CD14-positive monocyte (primary cell): Measurements from ENCODE around the gene IRF8. TPM values are rescaled to one million over a fixed set of nuclear protein-coding genes. Genes with fewer than 3 reads are reported as not detected.

ENCODE experiments used
- DNase-seq, 3 donors: peaks; one replicate each; pipeline ENCODE4 v3.0.0-alpha.2; 2011 to 2022
- H2AFZ ChIP-seq: 2 replicates; pipeline ENCODE4 v1.6.0; 2012; ENCODE audit warnings: mild to moderate bottlenecking, low read depth, low read length, inconsistent platforms; ENCODE audit not compliant: insufficient read depth, poor library complexity, severe bottlenecking
- H3K27ac ChIP-seq, 2 donors: 1 replicate in 1 of 2; 2 replicates in 1 of 2; pipeline ENCODE4 v1.5.1; 2012 to 2013; ENCODE audit warnings: low read length in 2 of 2, control low read depth in 1 of 2, inconsistent platforms in 1 of 2, low read depth in 1 of 2, mild to moderate bottlenecking in 1 of 2
- H3K27me3 ChIP-seq, 2 donors: one replicate each; pipeline versions ENCODE4 v1.6.0 to v1.6.1; 2011 to 2013; ENCODE audit warnings: low read length in 2 of 2; ENCODE audit not compliant: control insufficient read depth in 2 of 2, insufficient read depth in 2 of 2
- H3K36me3 ChIP-seq, 2 donors: replicated peaks in 1 of 2; 1 replicate in 1 of 2; 2 replicates in 1 of 2; pipeline versions ENCODE4 v1.5.1 to v1.6.1; 2012 to 2013; ENCODE audit warnings: low read length in 2 of 2, control low read depth in 1 of 2, inconsistent platforms in 1 of 2, mild to moderate bottlenecking in 1 of 2; ENCODE audit not compliant: insufficient read depth in 2 of 2, control insufficient read depth in 1 of 2
- H3K4me1 ChIP-seq, 2 donors: 1 replicate in 1 of 2; 2 replicates in 1 of 2; pipeline versions ENCODE4 v1.5.1 to v1.6.1; 2012 to 2013; ENCODE audit warnings: low read length in 2 of 2, control low read depth in 1 of 2, inconsistent platforms in 1 of 2, mild to moderate bottlenecking in 1 of 2, moderate library complexity in 1 of 2; ENCODE audit not compliant: insufficient read depth in 2 of 2, control insufficient read depth in 1 of 2
- H3K4me2 ChIP-seq: replicated peaks from 2 replicates; pipeline ENCODE3; 2012; ENCODE audit warnings: low read length, moderate library complexity, mild to moderate bottlenecking; ENCODE audit not compliant: poor library complexity, severe bottlenecking; ENCODE audit errors: extremely low read depth
- H3K4me3 ChIP-seq, 3 experiments: fragments of 200-600 bp in 1 of 3; sonication (generic) in 1 of 3; replicated peaks in 1 of 3; 1 replicate in 2 of 3; 2 replicates in 1 of 3; pipeline ENCODE4 v1.5.1; 2011 to 2013; ENCODE audit warnings: low read length in 3 of 3, mild to moderate bottlenecking in 3 of 3, control low read depth in 2 of 3, low read depth in 2 of 3, inconsistent platforms in 1 of 3, moderate library complexity in 1 of 3
- H3K79me2 ChIP-seq: 2 replicates; pipeline ENCODE4 v1.6.0; 2012; ENCODE audit warnings: mild to moderate bottlenecking, control low read depth, inconsistent platforms, low read length, moderate library complexity; ENCODE audit not compliant: insufficient read depth
- H3K9ac ChIP-seq: 2 replicates; pipeline ENCODE4 v1.6.0; 2017; ENCODE audit warnings: low read length, mild to moderate bottlenecking; ENCODE audit not compliant: insufficient read depth, poor library complexity, severe bottlenecking
- H3K9me3 ChIP-seq, 2 donors: replicated peaks in 1 of 2; 1 replicate in 1 of 2; 2 replicates in 1 of 2; pipeline versions ENCODE4 v1.5.1 to v1.6.1; 2012 to 2013; ENCODE audit warnings: low read length in 2 of 2, control low read depth in 1 of 2; ENCODE audit not compliant: control insufficient read depth in 1 of 2, insufficient read depth in 1 of 2
- H4K20me1 ChIP-seq: 2 replicates; pipeline ENCODE4 v1.6.0; 2012; ENCODE audit warnings: mild to moderate bottlenecking, low read length, control low read depth, moderate library complexity; ENCODE audit not compliant: insufficient read depth
- H3K27ac Mint-ChIP-seq, 7 donors: one replicate each; pipeline ENCODE4 v1.8.0; 2020; ENCODE audit warnings: mild to moderate bottlenecking in 7 of 7, mixed read lengths in 7 of 7, moderate library complexity in 6 of 7, inconsistent platforms in 2 of 7
- H3K27me3 Mint-ChIP-seq, 3 donors: one replicate each; pipeline ENCODE4 v1.8.0; 2021 to 2022; ENCODE audit warnings: low read depth in 3 of 3, mild to moderate bottlenecking in 3 of 3, mixed read lengths in 3 of 3, moderate library complexity in 3 of 3, inconsistent platforms in 1 of 3
- H3K36me3 Mint-ChIP-seq, 2 donors: one replicate each; pipeline ENCODE4 v1.8.0; 2020; ENCODE audit warnings: mixed read lengths in 2 of 2, inconsistent platforms in 1 of 2, mild to moderate bottlenecking in 1 of 2
- H3K4me1 Mint-ChIP-seq: one replicate; pipeline ENCODE4 v1.8.0; 2020; ENCODE audit warnings: mild to moderate bottlenecking, mixed read lengths
- H3K4me3 Mint-ChIP-seq, 2 donors: one replicate each; pipeline ENCODE4 v1.8.0; 2020; ENCODE audit warnings: mild to moderate bottlenecking in 2 of 2, mixed read lengths in 2 of 2, moderate library complexity in 1 of 2
- H3K9me3 Mint-ChIP-seq, 7 donors: one replicate each; pipeline ENCODE4 v1.8.0; 2020 to 2022; ENCODE audit warnings: mixed read lengths in 7 of 7, mild to moderate bottlenecking in 6 of 7, moderate library complexity in 6 of 7, inconsistent platforms in 2 of 7
- CTCF ChIP-seq: fragments of 200-600 bp; IDR thresholded peaks from one replicate; pipeline ENCODE4 v1.8.0; 2022; ENCODE audit warnings: antibody characterized with exemption, mild to moderate bottlenecking
- WGBS: methylation state at CpG from one replicate; pipeline ENCODE4 v1.1.5; 2013; ENCODE audit warnings: missing lambda C conversion rate; ENCODE audit not compliant: insufficient coverage; 5-methylcytosine and 5-hydroxymethylcytosine counted together
- intact Hi-C, 2 donors: fragments of 100-400 bp; cut with micrococcal nuclease; formaldehyde crosslinking; loops; one replicate each; pipeline versions ENCODE4 v1.15.0 to v1.15.1; 2023
- polyA plus RNA-seq, 3 donors: library from polyadenylated mRNA; depleted of rRNA in 1 of 3; unstranded in 2 of 3; stranded (reverse) in 1 of 3; fragments of 300-500 nt in 2 of 3; fragments of >200 nt in 1 of 3; fragmentation: Illumina TruSeq in 2 of 3; gene quantifications; 1 replicate in 2 of 3; 2 replicates in 1 of 3; pipeline ENCODE4 v1.2.3, GENCODE V29; 2012 to 2021

IRF8 gene
- polyA plus RNA-seq, 3 donors: 157 to 187 (median 184) TPM

- H3K27ac ChIP-seq: peak overlapping the region; percentile 87 to 91
- H4K20me1 ChIP-seq: peaks cover 59% of the 10 kb centered on the region
- no peaks in the 10 kb centered on the region for H3K27me3 ChIP-seq
- no peak overlapping the region for H3K4me3 Mint-ChIP-seq
- 79% methylated on average over 6 of the region's 12 CpGs for WGBS
- no peak overlapping the region for H3K9ac ChIP-seq
- intact Hi-C loops: loop anchor here in 1 of 2 donors (10.0 kb wide), 1 partner anchor 178 kb away; no protein-coding TSS in a partner anchor
- peaks cover 95% of the 10 kb centered on the region for H3K79me2 ChIP-seq
- peak overlapping the region; percentile 87 to 99 (median 96) for H3K27ac Mint-ChIP-seq
- no peaks in the 10 kb centered on the region for H3K9me3 ChIP-seq
- H3K36me3 Mint-ChIP-seq: peaks cover 84 to 95% of the 10 kb centered on the region in 2 donors
- H3K36me3 ChIP-seq: peaks cover 80 to 90% of the 10 kb centered on the region in 2 donors
- H3K27me3 Mint-ChIP-seq: peaks cover 0 to 5% (median 2%) of the 10 kb centered on the region in 3 donors
- H3K4me3 ChIP-seq: peak overlapping the region in 1 of 3 experiments; percentile 31
- no peak for DNase-seq
- TF ChIP-seq CTCF: no peak
- H3K9me3 Mint-ChIP-seq: no peaks in the 10 kb centered on the region
- no peak overlapping the region for H2AFZ ChIP-seq
- peaks cover 91 to 92% of the 10 kb centered on the region in 2 donors for H3K4me1 ChIP-seq
- H3K4me2 ChIP-seq: peak overlapping the region; percentile 40
- peaks cover 91% of the 10 kb centered on the region for H3K4me1 Mint-ChIP-seq
Measured at GRCh38 chr16:85913141-85913601, 14.2 kb downstream of the IRF8 start.

- peak overlapping the region; percentile 87 to 99 (median 96) for H3K27ac Mint-ChIP-seq
- peaks cover 0 to 2% (median 0%) of the 10 kb centered on the region in 3 donors for H3K27me3 Mint-ChIP-seq
- H3K9me3 Mint-ChIP-seq: no peaks in the 10 kb centered on the region
- H3K36me3 ChIP-seq: peaks cover 87 to 97% of the 10 kb centered on the region in 2 donors
- peak in 2 of 3 donors; percentile 67 to 93 for DNase-seq
- H3K9me3 ChIP-seq: no peaks in the 10 kb centered on the region
- TF ChIP-seq CTCF: no peak
- peak overlapping the region; percentile 87 to 91 for H3K27ac ChIP-seq
- peaks cover 66% of the 10 kb centered on the region for H4K20me1 ChIP-seq
- H2AFZ ChIP-seq: no peak overlapping the region
- H3K9ac ChIP-seq: no peak overlapping the region
- H3K27me3 ChIP-seq: no peaks in the 10 kb centered on the region
- intact Hi-C loops: loop anchor here in 1 of 2 donors (10.0 kb wide), 1 partner anchor 179 kb away; no protein-coding TSS in a partner anchor
- peak overlapping the region in 1 of 3 experiments; percentile 31 for H3K4me3 ChIP-seq
- H3K4me1 ChIP-seq: peaks cover 84 to 85% of the 10 kb centered on the region in 2 donors
- no peak overlapping the region for H3K4me3 Mint-ChIP-seq
- H3K79me2 ChIP-seq: peaks cover 97% of the 10 kb centered on the region
- peaks cover 88 to 99% of the 10 kb centered on the region in 2 donors for H3K36me3 Mint-ChIP-seq
- WGBS: 6% methylated on average over 8 of the region's 16 CpGs
- H3K4me2 ChIP-seq: peak overlapping the region; percentile 40
- peaks cover 84% of the 10 kb centered on the region for H3K4me1 Mint-ChIP-seq
Measured at GRCh38 chr16:85913688-85914422, 14.9 kb downstream of the IRF8 start.
